ENCODE data around the gene TNFRSF19.

DNA sequence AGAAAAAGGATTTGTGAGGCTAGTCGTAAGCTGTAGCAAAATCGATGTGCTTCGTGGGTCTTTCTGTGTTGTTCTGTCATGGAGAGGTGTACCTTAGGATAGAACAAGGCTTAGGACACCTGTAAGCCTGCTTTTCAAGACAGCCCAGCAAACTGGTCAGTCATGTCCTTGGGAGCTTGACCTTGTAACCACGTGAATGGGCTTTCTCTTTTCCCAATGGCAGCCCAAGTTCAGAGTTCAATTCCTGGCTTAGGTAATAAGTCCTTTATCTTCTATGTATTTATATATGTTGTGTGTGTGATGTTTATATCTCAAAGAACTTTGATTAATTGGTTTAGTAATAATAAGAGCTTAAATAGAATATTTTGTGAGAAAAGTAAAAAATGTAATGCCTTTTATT, 112.9 kb downstream of the TNFRSF19 start:
- TF ChIP-seq, protein P1, sequence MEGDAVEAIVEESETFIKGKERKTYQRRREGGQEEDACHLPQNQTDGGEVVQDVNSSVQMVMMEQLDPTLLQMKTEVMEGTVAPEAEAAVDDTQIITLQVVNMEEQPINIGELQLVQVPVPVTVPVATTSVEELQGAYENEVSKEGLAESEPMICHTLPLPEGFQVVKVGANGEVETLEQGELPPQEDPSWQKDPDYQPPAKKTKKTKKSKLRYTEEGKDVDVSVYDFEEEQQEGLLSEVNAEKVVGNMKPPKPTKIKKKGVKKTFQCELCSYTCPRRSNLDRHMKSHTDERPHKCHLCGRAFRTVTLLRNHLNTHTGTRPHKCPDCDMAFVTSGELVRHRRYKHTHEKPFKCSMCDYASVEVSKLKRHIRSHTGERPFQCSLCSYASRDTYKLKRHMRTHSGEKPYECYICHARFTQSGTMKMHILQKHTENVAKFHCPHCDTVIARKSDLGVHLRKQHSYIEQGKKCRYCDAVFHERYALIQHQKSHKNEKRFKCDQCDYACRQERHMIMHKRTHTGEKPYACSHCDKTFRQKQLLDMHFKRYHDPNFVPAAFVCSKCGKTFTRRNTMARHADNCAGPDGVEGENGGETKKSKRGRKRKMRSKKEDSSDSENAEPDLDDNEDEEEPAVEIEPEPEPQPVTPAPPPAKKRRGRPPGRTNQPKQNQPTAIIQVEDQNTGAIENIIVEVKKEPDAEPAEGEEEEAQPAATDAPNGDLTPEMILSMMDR (IDR thresholded peaks at IDR 0.05), result no peak
- no peak for TF ChIP-seq POLR2A (IDR thresholded peaks at IDR 0.05)

Data from uterus (tissue), 2 donors.